GM23338 (cell line): ENCODE results near the gene TRIM44. TPM values are rescaled to one million over a fixed set of nuclear protein-coding genes. Genes with fewer than 3 reads are reported as not detected.

Source experiments
- ATAC-seq: fragments of 200-7000 bp; cut with Tn5 transposase; 3 replicates; pipeline ENCODE4 v1.9.1; 2020
- DNase-seq: peaks from one replicate; pipeline ENCODE4 v3.0.0-alpha.2; 2015; ENCODE audit warnings: low spot score
- H2AFZ ChIP-seq: fragments of 200-600 bp; sonication (generic); 2 replicates; pipeline ENCODE4 v1.8.0; 2016; ENCODE audit warnings: antibody characterized with exemption, mild to moderate bottlenecking, moderate library complexity
- H3F3A ChIP-seq: fragments of 200-600 bp; sonication (generic); replicated peaks from 2 replicates; pipeline ENCODE4 v1.8.0; 2017; ENCODE audit warnings: antibody characterized with exemption, mixed run types, low read depth
- H3K27ac ChIP-seq: fragments of 200-600 bp; sonication (generic); 2 replicates; pipeline ENCODE4 v1.6.1; 2016; ENCODE audit warnings: low read depth
- H3K27me3 ChIP-seq: fragments of 200-600 bp; sonication (generic); 2 replicates; pipeline ENCODE4 v1.8.0; 2016; ENCODE audit warnings: mild to moderate bottlenecking, mixed run types, moderate library complexity; ENCODE audit not compliant: insufficient read depth
- H3K36me3 ChIP-seq: fragments of 200-600 bp; sonication (generic); 2 replicates; pipeline ENCODE4 v1.8.0; 2016; ENCODE audit warnings: mild to moderate bottlenecking; ENCODE audit not compliant: insufficient read depth
- H3K4me1 ChIP-seq: fragments of 200-600 bp; sonication (generic); 2 replicates; pipeline ENCODE4 v1.8.0; 2016; ENCODE audit warnings: mild to moderate bottlenecking, moderate library complexity; ENCODE audit not compliant: insufficient read depth
- H3K4me2 ChIP-seq: fragments of 200-600 bp; sonication (generic); 2 replicates; pipeline ENCODE4 v1.7.1; 2017; ENCODE audit warnings: mixed run types
- H3K4me3 ChIP-seq: fragments of 200-600 bp; sonication (generic); 2 replicates; pipeline ENCODE4 v1.6.1; 2016; ENCODE audit warnings: mixed run types
- H3K79me2 ChIP-seq: fragments of 200-600 bp; sonication (generic); replicated peaks from 2 replicates; pipeline ENCODE4 v1.8.0; 2017; ENCODE audit warnings: mild to moderate bottlenecking; ENCODE audit not compliant: insufficient read depth
- H3K9me2 ChIP-seq: fragments of 200-600 bp; sonication (generic); 2 replicates; pipeline ENCODE4 v1.8.0; 2017; ENCODE audit not compliant: insufficient read depth
- H4K20me1 ChIP-seq: fragments of 200-600 bp; sonication (generic); replicated peaks from 2 replicates; pipeline ENCODE4 v1.8.0; 2017; ENCODE audit warnings: mild to moderate bottlenecking; ENCODE audit not compliant: insufficient read depth
- H3K27ac Mint-ChIP-seq: 2 replicates; pipeline ENCODE4 v1.8.0; 2020; ENCODE audit warnings: inconsistent platforms, mild to moderate bottlenecking, moderate library complexity, mixed read lengths
- H3K27me3 Mint-ChIP-seq: 3 replicates; pipeline ENCODE4 v1.8.0; 2022; ENCODE audit warnings: low read depth, mild to moderate bottlenecking, moderate library complexity, mixed read lengths, inconsistent platforms; ENCODE audit not compliant: insufficient read depth, poor library complexity
- H3K36me3 Mint-ChIP-seq: 3 replicates; pipeline ENCODE4 v1.8.0; 2021; ENCODE audit warnings: low read depth, mild to moderate bottlenecking, inconsistent platforms, moderate library complexity, mixed read lengths
- H3K4me1 Mint-ChIP-seq: 3 replicates; pipeline ENCODE4 v1.8.0; 2020; ENCODE audit warnings: mild to moderate bottlenecking, inconsistent platforms, mixed read lengths
- H3K4me3 Mint-ChIP-seq: 3 replicates; pipeline ENCODE4 v1.8.0; 2021; ENCODE audit warnings: moderate library complexity, mild to moderate bottlenecking, inconsistent platforms, mixed read lengths
- H3K9me3 Mint-ChIP-seq: 3 replicates; pipeline ENCODE4 v1.8.0; 2020; ENCODE audit warnings: moderate library complexity, mild to moderate bottlenecking, inconsistent platforms, mixed read lengths
- CREB1 ChIP-seq: fragments of 250-450 bp; sonication (Bioruptor Pico); IDR thresholded peaks from 2 replicates; pipeline ENCODE4 v1.5.0; 2020; ENCODE audit warnings: low read depth, mild to moderate bottlenecking, moderate library complexity
- JUNB ChIP-seq: IDR thresholded peaks from one replicate; pipeline ENCODE4 v1.6.1; 2016; ENCODE audit warnings: antibody characterized with exemption; ENCODE audit not compliant: unreplicated experiment
- NANOG ChIP-seq: IDR thresholded peaks from 2 replicates; pipeline ENCODE4 v1.6.1; 2016; ENCODE audit warnings: antibody characterized with exemption, borderline replicate concordance
- POLR2AphosphoS5 ChIP-seq: IDR thresholded peaks from 2 replicates; pipeline ENCODE4 v1.6.1; 2016; ENCODE audit warnings: antibody characterized with exemption, low read depth
- STAT1 ChIP-seq: IDR thresholded peaks from one replicate; pipeline ENCODE4 v1.6.1; 2016; ENCODE audit warnings: antibody characterized with exemption; ENCODE audit not compliant: unreplicated experiment
- ZNF114 ChIP-seq: fragments of 250-450 bp; sonication (Bioruptor Pico); IDR thresholded peaks from 2 replicates; pipeline ENCODE4 v1.5.0; 2020; ENCODE audit warnings: mild to moderate bottlenecking, moderate library complexity
- polyA plus RNA-seq: library from polyadenylated mRNA; unstranded; fragments of >200 nt; fragmentation: Nextera tagmentation; extraction: Ambion mirVana; gene quantifications from 2 replicates; pipeline ENCODE4 v1.2.1, GENCODE V29; 2016
- total RNA-seq: library from RNA; depleted of rRNA; stranded (reverse); fragments of >200 nt; shearing (Covaris generic); gene quantifications from 2 replicates; pipeline ENCODE4 v1.2.3, GENCODE V29; 2014
- TF ChIP-seq, protein P1 (sequence below): fragments of 250-450 bp; sonication (Bioruptor Pico); IDR thresholded peaks from 2 replicates; pipeline ENCODE4 v1.5.0; 2020; ENCODE audit warnings: mild to moderate bottlenecking, moderate library complexity
- TF ChIP-seq, protein P2 (sequence below), 2 experiments: fragments of 200-600 bp in 1 of 2; sonication (generic) in 1 of 2; conservative IDR thresholded peaks; 2 replicates each; pipeline versions ENCODE4 v1.5.1 to v1.6.1; 2016 to 2017; ENCODE audit warnings: antibody characterized with exemption in 2 of 2, low read depth in 2 of 2, mild to moderate bottlenecking in 2 of 2, moderate library complexity in 1 of 2
- TF ChIP-seq, protein P3 (sequence below): IDR thresholded peaks from 2 replicates; pipeline ENCODE4 v1.6.1; 2016; ENCODE audit warnings: antibody characterized with exemption

Gene TRIM44
- total and polyA plus RNA-seq, 2 experiments from 2014 or later, result 10.3 to 10.4 TPM

DNA sequence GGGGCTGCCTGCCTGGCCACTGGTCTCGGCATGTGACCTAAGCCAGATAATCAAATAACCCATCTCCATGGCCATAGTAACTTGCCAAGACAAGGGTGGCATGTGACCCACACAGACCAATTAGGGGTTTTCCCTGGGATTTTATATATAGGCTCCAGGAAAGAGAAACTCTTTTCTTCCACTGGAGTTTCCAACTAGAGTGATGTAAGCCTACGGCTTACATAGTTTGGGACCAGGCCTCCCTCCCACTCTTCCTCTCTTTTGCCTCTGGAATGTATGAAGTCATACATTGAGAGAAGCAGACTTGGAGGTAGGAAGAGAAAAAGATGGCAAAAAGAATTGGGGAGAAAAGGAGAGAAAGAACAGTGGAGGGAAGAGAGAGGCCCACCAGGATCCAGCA lies 196.7 kb downstream of the TRIM44 start:
- Histone ChIP-seq H4K20me1 (no peaks in the 10 kb centered on the region), H3K9me2 (peaks cover 5% of the 10 kb centered on the region), H3K36me3 (no peaks in the 10 kb centered on the region), H3K27me3 (no peaks in the 10 kb centered on the region), H3K79me2 (no peaks in the 10 kb centered on the region), H2AFZ (no peak overlapping the region), H3K4me3 (no peak overlapping the region), H3K4me2 (no peak overlapping the region), H3K27ac (no peak overlapping the region), H3K4me1 (0 out of 2 replicates have a peak, but pooled peaks cover 3% of the 10 kb centered on the region), H3F3A (no peaks in the 10 kb centered on the region)
- TF ChIP-seq CREB1 (CRISPR knock-in tag) (no peak), STAT1 (no peak), ZNF114 (no peak), NANOG (no peak), JUNB (no peak), POLR2AphosphoS5 (no peak)
- TF ChIP-seq, protein P1, sequence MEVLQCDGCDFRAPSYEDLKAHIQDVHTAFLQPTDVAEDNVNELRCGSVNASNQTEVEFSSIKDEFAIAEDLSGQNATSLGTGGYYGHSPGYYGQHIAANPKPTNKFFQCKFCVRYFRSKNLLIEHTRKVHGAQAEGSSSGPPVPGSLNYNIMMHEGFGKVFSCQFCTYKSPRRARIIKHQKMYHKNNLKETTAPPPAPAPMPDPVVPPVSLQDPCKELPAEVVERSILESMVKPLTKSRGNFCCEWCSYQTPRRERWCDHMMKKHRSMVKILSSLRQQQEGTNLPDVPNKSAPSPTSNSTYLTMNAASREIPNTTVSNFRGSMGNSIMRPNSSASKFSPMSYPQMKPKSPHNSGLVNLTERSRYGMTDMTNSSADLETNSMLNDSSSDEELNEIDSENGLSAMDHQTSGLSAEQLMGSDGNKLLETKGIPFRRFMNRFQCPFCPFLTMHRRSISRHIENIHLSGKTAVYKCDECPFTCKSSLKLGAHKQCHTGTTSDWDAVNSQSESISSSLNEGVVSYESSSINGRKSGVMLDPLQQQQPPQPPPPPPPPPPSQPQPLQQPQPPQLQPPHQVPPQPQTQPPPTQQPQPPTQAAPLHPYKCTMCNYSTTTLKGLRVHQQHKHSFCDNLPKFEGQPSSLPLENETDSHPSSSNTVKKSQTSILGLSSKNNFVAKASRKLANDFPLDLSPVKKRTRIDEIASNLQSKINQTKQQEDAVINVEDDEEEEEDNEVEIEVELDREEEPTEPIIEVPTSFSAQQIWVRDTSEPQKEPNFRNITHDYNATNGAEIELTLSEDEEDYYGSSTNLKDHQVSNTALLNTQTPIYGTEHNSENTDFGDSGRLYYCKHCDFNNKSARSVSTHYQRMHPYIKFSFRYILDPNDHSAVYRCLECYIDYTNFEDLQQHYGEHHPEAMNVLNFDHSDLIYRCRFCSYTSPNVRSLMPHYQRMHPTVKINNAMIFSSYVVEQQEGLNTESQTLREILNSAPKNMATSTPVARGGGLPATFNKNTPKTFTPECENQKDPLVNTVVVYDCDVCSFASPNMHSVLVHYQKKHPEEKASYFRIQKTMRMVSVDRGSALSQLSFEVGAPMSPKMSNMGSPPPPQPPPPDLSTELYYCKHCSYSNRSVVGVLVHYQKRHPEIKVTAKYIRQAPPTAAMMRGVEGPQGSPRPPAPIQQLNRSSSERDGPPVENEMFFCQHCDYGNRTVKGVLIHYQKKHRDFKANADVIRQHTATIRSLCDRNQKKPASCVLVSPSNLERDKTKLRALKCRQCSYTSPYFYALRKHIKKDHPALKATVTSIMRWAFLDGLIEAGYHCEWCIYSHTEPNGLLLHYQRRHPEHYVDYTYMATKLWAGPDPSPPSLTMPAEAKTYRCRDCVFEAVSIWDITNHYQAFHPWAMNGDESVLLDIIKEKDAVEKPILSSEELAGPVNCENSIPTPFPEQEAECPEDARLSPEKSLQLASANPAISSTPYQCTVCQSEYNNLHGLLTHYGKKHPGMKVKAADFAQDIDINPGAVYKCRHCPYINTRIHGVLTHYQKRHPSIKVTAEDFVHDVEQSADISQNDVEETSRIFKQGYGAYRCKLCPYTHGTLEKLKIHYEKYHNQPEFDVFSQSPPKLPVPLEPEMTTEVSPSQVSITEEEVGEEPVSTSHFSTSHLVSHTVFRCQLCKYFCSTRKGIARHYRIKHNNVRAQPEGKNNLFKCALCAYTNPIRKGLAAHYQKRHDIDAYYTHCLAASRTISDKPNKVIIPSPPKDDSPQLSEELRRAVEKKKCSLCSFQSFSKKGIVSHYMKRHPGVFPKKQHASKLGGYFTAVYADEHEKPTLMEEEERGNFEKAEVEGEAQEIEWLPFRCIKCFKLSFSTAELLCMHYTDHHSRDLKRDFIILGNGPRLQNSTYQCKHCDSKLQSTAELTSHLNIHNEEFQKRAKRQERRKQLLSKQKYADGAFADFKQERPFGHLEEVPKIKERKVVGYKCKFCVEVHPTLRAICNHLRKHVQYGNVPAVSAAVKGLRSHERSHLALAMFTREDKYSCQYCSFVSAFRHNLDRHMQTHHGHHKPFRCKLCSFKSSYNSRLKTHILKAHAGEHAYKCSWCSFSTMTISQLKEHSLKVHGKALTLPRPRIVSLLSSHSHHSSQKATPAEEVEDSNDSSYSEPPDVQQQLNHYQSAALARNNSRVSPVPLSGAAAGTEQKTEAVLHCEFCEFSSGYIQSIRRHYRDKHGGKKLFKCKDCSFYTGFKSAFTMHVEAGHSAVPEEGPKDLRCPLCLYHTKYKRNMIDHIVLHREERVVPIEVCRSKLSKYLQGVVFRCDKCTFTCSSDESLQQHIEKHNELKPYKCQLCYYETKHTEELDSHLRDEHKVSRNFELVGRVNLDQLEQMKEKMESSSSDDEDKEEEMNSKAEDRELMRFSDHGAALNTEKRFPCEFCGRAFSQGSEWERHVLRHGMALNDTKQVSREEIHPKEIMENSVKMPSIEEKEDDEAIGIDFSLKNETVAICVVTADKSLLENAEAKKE (CRISPR knock-in tag), result no peak
- TF ChIP-seq, protein P2, sequence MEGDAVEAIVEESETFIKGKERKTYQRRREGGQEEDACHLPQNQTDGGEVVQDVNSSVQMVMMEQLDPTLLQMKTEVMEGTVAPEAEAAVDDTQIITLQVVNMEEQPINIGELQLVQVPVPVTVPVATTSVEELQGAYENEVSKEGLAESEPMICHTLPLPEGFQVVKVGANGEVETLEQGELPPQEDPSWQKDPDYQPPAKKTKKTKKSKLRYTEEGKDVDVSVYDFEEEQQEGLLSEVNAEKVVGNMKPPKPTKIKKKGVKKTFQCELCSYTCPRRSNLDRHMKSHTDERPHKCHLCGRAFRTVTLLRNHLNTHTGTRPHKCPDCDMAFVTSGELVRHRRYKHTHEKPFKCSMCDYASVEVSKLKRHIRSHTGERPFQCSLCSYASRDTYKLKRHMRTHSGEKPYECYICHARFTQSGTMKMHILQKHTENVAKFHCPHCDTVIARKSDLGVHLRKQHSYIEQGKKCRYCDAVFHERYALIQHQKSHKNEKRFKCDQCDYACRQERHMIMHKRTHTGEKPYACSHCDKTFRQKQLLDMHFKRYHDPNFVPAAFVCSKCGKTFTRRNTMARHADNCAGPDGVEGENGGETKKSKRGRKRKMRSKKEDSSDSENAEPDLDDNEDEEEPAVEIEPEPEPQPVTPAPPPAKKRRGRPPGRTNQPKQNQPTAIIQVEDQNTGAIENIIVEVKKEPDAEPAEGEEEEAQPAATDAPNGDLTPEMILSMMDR (conservative IDR thresholded peaks at IDR 0.05; ENCODE audit: low read depth in 2 of 2), result no peak
- TF ChIP-seq, protein P3, sequence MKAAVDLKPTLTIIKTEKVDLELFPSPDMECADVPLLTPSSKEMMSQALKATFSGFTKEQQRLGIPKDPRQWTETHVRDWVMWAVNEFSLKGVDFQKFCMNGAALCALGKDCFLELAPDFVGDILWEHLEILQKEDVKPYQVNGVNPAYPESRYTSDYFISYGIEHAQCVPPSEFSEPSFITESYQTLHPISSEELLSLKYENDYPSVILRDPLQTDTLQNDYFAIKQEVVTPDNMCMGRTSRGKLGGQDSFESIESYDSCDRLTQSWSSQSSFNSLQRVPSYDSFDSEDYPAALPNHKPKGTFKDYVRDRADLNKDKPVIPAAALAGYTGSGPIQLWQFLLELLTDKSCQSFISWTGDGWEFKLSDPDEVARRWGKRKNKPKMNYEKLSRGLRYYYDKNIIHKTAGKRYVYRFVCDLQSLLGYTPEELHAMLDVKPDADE, result no peak
- Mint-ChIP-seq H3K4me1 (peaks cover 3% of the 10 kb centered on the region; the same call in 2 of the 3 replicates), H3K27me3 (peaks cover 5% of the 10 kb centered on the region), H3K36me3 (no peaks in the 10 kb centered on the region; the same call in 2 of the 3 replicates), H3K9me3 (peaks cover 6% of the 10 kb centered on the region; the same call in 1 of the 3 replicates), H3K27ac (no peak overlapping the region), H3K4me3 (no peak overlapping the region)
- DNase-seq (no peak), ATAC-seq (no peak)
